HCT116 (cell line): Measurements from ENCODE around the gene PLCB3. TPM values are rescaled to one million over a fixed set of nuclear protein-coding genes. Genes with fewer than 3 reads are reported as not detected.

ENCODE experiments used
- ATAC-seq: fragments of 200-7000 bp; cut with Tn5 transposase; 2 replicates; pipeline ENCODE4 v1.9.1; 2020; ENCODE audit warnings: mild to moderate bottlenecking, moderate library complexity
- BruUV-seq: library from RNA; stranded (reverse); fragments of 400-500 nt; replicated peaks from 2 replicates; lab custom pipeline; 2021; lab: Mats Ljungman, UMichigan
- CTCF ChIA-PET: fragments of 300-600 bp; sonication (Branson Sonifier 250); formaldehyde crosslinking; loops from one replicate; lab custom pipeline; 2021; ENCODE audit warnings: antibody characterized with exemption; lab: Charles Lee
- POLR2A ChIA-PET: fragments of 300-600, 350-600 bp; sonication (Branson Sonifier 250); formaldehyde crosslinking; loops from one replicate; lab custom pipeline; 2021; ENCODE audit warnings: antibody characterized with exemption; lab: Charles Lee
- RAD21 ChIA-PET, 2 experiments: fragments of 300-600 bp; sonication (Branson Sonifier 250); formaldehyde crosslinking; loops; one replicate each; lab custom pipeline; 2023; ENCODE audit warnings: low total read pairs in 2 of 2; ENCODE audit not compliant: uncharacterized antibody in 2 of 2, unreplicated experiment in 2 of 2, low non-redundant PET in 1 of 2; lab: Charles Lee
- DNase-seq: peaks from one replicate; pipeline ENCODE4 v3.0.0-alpha.2; 2010; ENCODE audit warnings: low read depth, low spot score
- H2AFZ ChIP-seq: fragments of 200-600 bp; shearing (Covaris generic), sonication (generic); 2 replicates; pipeline ENCODE4 v1.6.1; 2017; ENCODE audit warnings: low read depth, mixed run types, mixed read lengths, antibody characterized with exemption, low read length; ENCODE audit not compliant: poor library complexity, severe bottlenecking
- H3K27ac ChIP-seq: 2 replicates; pipeline ENCODE4 v1.5.1; 2012; ENCODE audit warnings: low read depth, low read length
- H3K27me3 ChIP-seq: fragments of 200-600 bp; sonication (generic); 2 replicates; pipeline ENCODE4 v1.6.1; 2016; ENCODE audit warnings: mixed run types, low read length, mixed read lengths; ENCODE audit not compliant: insufficient read depth
- H3K36me3 ChIP-seq, 2 experiments: fragments of 200-500 bp in 1 of 2; fragments of 200-600 bp in 1 of 2; sonication (Bioruptor generic) in 1 of 2; sonication (generic) in 1 of 2; 2 replicates each; pipeline versions ENCODE4 v1.5.1 to v1.6.1; 2014 to 2016; ENCODE audit warnings: low read length in 2 of 2, inconsistent platforms in 1 of 2, mixed read lengths in 1 of 2, mixed run types in 1 of 2; ENCODE audit not compliant: insufficient read depth in 2 of 2, control insufficient read depth in 1 of 2
- H3K4me1 ChIP-seq, 2 experiments: fragments of 200-600 bp in 1 of 2; sonication (generic) in 1 of 2; 2 replicates each; pipeline versions ENCODE4 v1.5.1 to v1.6.1; 2012 to 2017; ENCODE audit warnings: low read length in 2 of 2, inconsistent platforms in 1 of 2, mild to moderate bottlenecking in 1 of 2, mixed read lengths in 1 of 2, mixed run types in 1 of 2, moderate library complexity in 1 of 2; ENCODE audit not compliant: insufficient read depth in 2 of 2, control insufficient read depth in 1 of 2
- H3K4me2 ChIP-seq: fragments of 200-600 bp; sonication (generic); 2 replicates; pipeline ENCODE4 v1.6.1; 2017; ENCODE audit warnings: mixed run types, low read length, mixed read lengths
- H3K4me3 ChIP-seq, 2 experiments: fragments of 200-600 bp in 1 of 2; sonication (generic) in 1 of 2; replicated peaks in 1 of 2; 2 replicates each; pipeline ENCODE4 v1.5.1; 2011 to 2016; ENCODE audit warnings: low read length in 2 of 2, control low read depth in 1 of 2, low read depth in 1 of 2, mild to moderate bottlenecking in 1 of 2, mixed read lengths in 1 of 2, mixed run types in 1 of 2
- H3K79me2 ChIP-seq: fragments of 200-600 bp; sonication (generic); 2 replicates; pipeline ENCODE4 v1.6.1; 2017; ENCODE audit warnings: mild to moderate bottlenecking, mixed run types, low read length, moderate library complexity, mixed read lengths; ENCODE audit not compliant: insufficient read depth
- H3K9ac ChIP-seq: fragments of 200-600 bp; sonication (generic); 2 replicates; pipeline ENCODE4 v1.6.1; 2016; ENCODE audit warnings: low read length, mixed read lengths
- H3K9me2 ChIP-seq: fragments of 200-600 bp; sonication (generic), shearing (Covaris generic); 2 replicates; pipeline ENCODE4 v1.6.1; 2017; ENCODE audit warnings: mixed run types, mild to moderate bottlenecking, moderate library complexity; ENCODE audit not compliant: insufficient read depth
- H3K9me3 ChIP-seq, 2 experiments: fragments of 200-500 bp in 1 of 2; fragments of 200-600 bp in 1 of 2; sonication (Bioruptor generic) in 1 of 2; sonication (generic) in 1 of 2; 2 replicates each; pipeline ENCODE4 v1.6.1; 2014 to 2017; ENCODE audit warnings: low read length in 2 of 2, mixed read lengths in 2 of 2, inconsistent platforms in 1 of 2, low read depth in 1 of 2, mild to moderate bottlenecking in 1 of 2, mixed run types in 1 of 2, moderate library complexity in 1 of 2; ENCODE audit not compliant: control insufficient read depth in 1 of 2, insufficient read depth in 1 of 2
- H4K20me1 ChIP-seq: fragments of 200-600 bp; sonication (generic), shearing (Covaris generic); 2 replicates; pipeline ENCODE4 v1.6.1; 2017; ENCODE audit warnings: mixed run types, mild to moderate bottlenecking, moderate library complexity; ENCODE audit not compliant: insufficient read depth
- CBX3 ChIP-seq: IDR thresholded peaks from 2 replicates; pipeline ENCODE4 v1.6.1; 2012; ENCODE audit warnings: low read depth
- CEBPB ChIP-seq: IDR thresholded peaks from 2 replicates; pipeline ENCODE4 v1.6.1; 2012; ENCODE audit warnings: low read depth
- CTCF ChIP-seq, 3 experiments: fragments of 200-600 bp in 1 of 3; sonication (generic) in 1 of 3; IDR thresholded peaks in 2 of 3; conservative IDR thresholded peaks in 1 of 3; 2 replicates each; pipeline ENCODE4 v1.5.1; 2012 to 2017; ENCODE audit warnings: low read depth in 2 of 3, low read length in 2 of 3, antibody characterized with exemption in 1 of 3, borderline replicate concordance in 1 of 3, control low read depth in 1 of 3, mild to moderate bottlenecking in 1 of 3, mixed read lengths in 1 of 3, mixed run types in 1 of 3, moderate library complexity in 1 of 3; ENCODE audit not compliant: insufficient read depth in 1 of 3
- ELF1 ChIP-seq: IDR thresholded peaks from 2 replicates; pipeline ENCODE4 v1.6.1; 2012; ENCODE audit warnings: low read depth, borderline replicate concordance
- EZH2 ChIP-seq: fragments of 200-600 bp; sonication (generic); IDR thresholded peaks from 2 replicates; pipeline ENCODE4 v1.6.1; 2017; ENCODE audit warnings: antibody characterized with exemption, mixed run types
- EZH2phosphoT487 ChIP-seq: fragments of 200-600 bp; IDR thresholded peaks from 2 replicates; pipeline ENCODE4 v1.6.1; 2018; ENCODE audit warnings: antibody characterized with exemption, borderline replicate concordance
- FOSL1 ChIP-seq: IDR thresholded peaks from 2 replicates; pipeline ENCODE4 v1.6.1; 2012; ENCODE audit warnings: low read depth
- JUND ChIP-seq: IDR thresholded peaks from 2 replicates; pipeline ENCODE4 v1.6.1; 2012
- REST ChIP-seq: IDR thresholded peaks from 2 replicates; pipeline ENCODE4 v1.6.1; 2012; ENCODE audit warnings: low read depth
- SIN3A ChIP-seq: IDR thresholded peaks from 2 replicates; pipeline ENCODE4 v1.6.1; 2012; ENCODE audit warnings: low read depth
- SP1 ChIP-seq: IDR thresholded peaks from 2 replicates; pipeline ENCODE4 v1.6.1; 2012; ENCODE audit warnings: low read depth
- TCF7L2 ChIP-seq: IDR thresholded peaks from 2 replicates; pipeline ENCODE4 v1.7.0; 2011; ENCODE audit warnings: borderline replicate concordance, inconsistent platforms; ENCODE audit not compliant: insufficient read depth, insufficient read length; ENCODE audit errors: extremely low read depth
- YY1 ChIP-seq: IDR thresholded peaks from 2 replicates; pipeline ENCODE4 v1.6.1; 2011; ENCODE audit warnings: low read length, low read depth, moderate library complexity, mild to moderate bottlenecking; ENCODE audit not compliant: insufficient replicate concordance; ENCODE audit errors: extremely low read depth
- ZNF274 ChIP-seq: fragments of 200-500 bp; sonication (Bioruptor generic); IDR thresholded peaks from 2 replicates; pipeline ENCODE4 v1.6.1; 2014; ENCODE audit warnings: mild to moderate bottlenecking, low read depth, low read length, inconsistent platforms
- intact Hi-C: fragments of 100-400 bp; cut with micrococcal nuclease; formaldehyde crosslinking; loops from 2 replicates; pipeline ENCODE4 v1.10.0; 2022
- total RNA-seq: library from RNA; stranded (reverse); gene quantifications from one replicate; pipeline ENCODE4 v1.2.1, GENCODE V29; 2021; ENCODE audit not compliant: unreplicated experiment
- TF ChIP-seq, protein P1 (sequence below): IDR thresholded peaks from 2 replicates; pipeline ENCODE4 v1.6.1; 2011; ENCODE audit warnings: mild to moderate bottlenecking, low read length, moderate library complexity; ENCODE audit not compliant: insufficient replicate concordance; ENCODE audit errors: extremely low read depth
- TF ChIP-seq, protein P2 (sequence below): IDR thresholded peaks from 2 replicates; pipeline ENCODE4 v1.6.1; 2012

Gene PLCB3
- total RNA-seq, 1 experiment from 2014 or later = 106 TPM

DNA sequence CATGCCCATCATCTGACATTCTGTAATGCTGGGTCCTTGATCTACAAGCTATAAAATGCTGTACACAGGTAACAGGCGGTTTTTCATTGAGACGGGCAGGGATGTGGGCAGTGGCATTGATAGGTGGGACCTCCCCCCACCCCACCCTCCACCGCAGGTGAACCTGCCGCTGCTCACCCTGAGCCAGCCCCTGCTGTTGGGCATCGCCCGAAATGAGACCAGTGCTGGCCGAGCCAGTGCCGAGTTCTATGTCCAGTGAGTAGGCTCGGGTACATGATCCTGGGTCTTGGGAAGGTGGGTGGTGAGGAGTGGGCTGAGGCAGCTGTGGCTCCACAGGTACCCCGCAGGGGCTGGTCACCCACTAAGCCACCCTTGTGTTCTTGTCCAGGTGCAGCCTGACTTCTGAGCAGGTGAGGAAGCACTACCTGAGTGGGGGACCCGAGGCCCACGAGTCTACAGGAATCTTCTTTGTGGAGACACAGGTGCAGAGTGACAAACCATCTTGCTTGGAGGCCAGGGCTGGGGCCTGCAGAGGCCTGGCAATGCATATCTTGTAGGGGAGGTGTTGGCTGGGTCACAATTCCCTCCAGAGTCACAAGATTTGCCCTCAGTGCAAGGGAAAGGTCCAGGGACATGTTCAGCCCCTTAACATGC is 22.1 kb upstream of the PLCB3 start:
- peak overlapping the region; percentile 61 for H3K27ac ChIP-seq
- H3K4me3 ChIP-seq = no peak overlapping the region
- no peak for DNase-seq
- no peaks in the 10 kb centered on the region for H3K27me3 ChIP-seq
- H3K9ac ChIP-seq = peak overlapping the region; percentile 88; the same call in 1 of the 2 replicates
- intact Hi-C loops = no loop called here
- ATAC-seq = no peak
- peak overlapping the region; percentile 99 for H3K4me2 ChIP-seq
- H3K36me3 ChIP-seq = no peaks in the 10 kb centered on the region
- CTCF ChIA-PET = no interaction called here
- no peaks in the 10 kb centered on the region for H3K9me2 ChIP-seq
- POLR2A ChIA-PET = no interaction called here
- no peaks in the 10 kb centered on the region for H3K9me3 ChIP-seq
- RAD21 ChIA-PET = no interaction called here
- H3K4me1 ChIP-seq = peaks cover 28 to 69% of the 10 kb centered on the region in 2 experiments
- TF ChIP-seq ELF1 (no peak), CEBPB (no peak), EZH2phosphoT487 (no peak), SP1 (no peak), FOSL1 (no peak), JUND (no peak), CTCF (IDR thresholded peaks at IDR 0.05 in 2 of 3, conservative IDR thresholded peaks at IDR 0.05 in 1 of 3; ENCODE audit: borderline replicate concordance in 1 of 3, insufficient read depth in 1 of 3, low read depth in 2 of 3, low read length in 2 of 3) (no peak), CBX3 (no peak), YY1 (no peak), EZH2 (no peak), TCF7L2 (no peak), ZNF274 (no peak), REST (no peak), SIN3A (no peak)
- TF ChIP-seq, protein P1, sequence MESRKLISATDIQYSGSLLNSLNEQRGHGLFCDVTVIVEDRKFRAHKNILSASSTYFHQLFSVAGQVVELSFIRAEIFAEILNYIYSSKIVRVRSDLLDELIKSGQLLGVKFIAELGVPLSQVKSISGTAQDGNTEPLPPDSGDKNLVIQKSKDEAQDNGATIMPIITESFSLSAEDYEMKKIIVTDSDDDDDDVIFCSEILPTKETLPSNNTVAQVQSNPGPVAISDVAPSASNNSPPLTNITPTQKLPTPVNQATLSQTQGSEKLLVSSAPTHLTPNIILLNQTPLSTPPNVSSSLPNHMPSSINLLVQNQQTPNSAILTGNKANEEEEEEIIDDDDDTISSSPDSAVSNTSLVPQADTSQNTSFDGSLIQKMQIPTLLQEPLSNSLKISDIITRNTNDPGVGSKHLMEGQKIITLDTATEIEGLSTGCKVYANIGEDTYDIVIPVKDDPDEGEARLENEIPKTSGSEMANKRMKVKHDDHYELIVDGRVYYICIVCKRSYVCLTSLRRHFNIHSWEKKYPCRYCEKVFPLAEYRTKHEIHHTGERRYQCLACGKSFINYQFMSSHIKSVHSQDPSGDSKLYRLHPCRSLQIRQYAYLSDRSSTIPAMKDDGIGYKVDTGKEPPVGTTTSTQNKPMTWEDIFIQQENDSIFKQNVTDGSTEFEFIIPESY = no peak
- TF ChIP-seq, protein P2, sequence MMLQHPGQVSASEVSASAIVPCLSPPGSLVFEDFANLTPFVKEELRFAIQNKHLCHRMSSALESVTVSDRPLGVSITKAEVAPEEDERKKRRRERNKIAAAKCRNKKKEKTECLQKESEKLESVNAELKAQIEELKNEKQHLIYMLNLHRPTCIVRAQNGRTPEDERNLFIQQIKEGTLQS = no peak
- no peaks in the 10 kb centered on the region for H4K20me1 ChIP-seq
- H3K79me2 ChIP-seq = peaks cover 19% of the 10 kb centered on the region; the same call in 1 of the 2 replicates
- H2AFZ ChIP-seq = no peak overlapping the region
- BruUV-seq = no TSS peak
